Measurements from ENCODE around the gene RALGDS. TPM values are rescaled to one million over a fixed set of nuclear protein-coding genes. Genes with fewer than 3 reads are reported as not detected.

RALGDS gene
- total and polyA plus RNA-seq, 2 of the 4 experiments (the other 2 are of a cell fraction), result 13.1 to 36.9 TPM

- Histone ChIP-seq H3K79me1 (ENCODE audit: low read depth in 1 of 2, low read length in 2 of 2) (peaks cover 10 to 49% of the 10 kb centered on the region in 2 experiments), H3K4me2 (ENCODE audit: low read depth, low read length) (no peak overlapping the region), H3K18ac (ENCODE audit: low read depth, low read length) (no peak overlapping the region), H4K20me1 (ENCODE audit: insufficient read depth, low read length) (peaks cover 61% of the 10 kb centered on the region), H3K4ac (ENCODE audit: low read depth, low read length) (no peak overlapping the region), H3K27ac (ENCODE audit: insufficient read depth, low read length) (no peak overlapping the region), H2BK20ac (ENCODE audit: low read depth, low read length) (no peak overlapping the region), H2BK120ac (ENCODE audit: low read depth, low read length) (no peak overlapping the region), H3K14ac (replicated peaks; ENCODE audit: low read depth, low read length) (no peak overlapping the region), H3K9me1 (ENCODE audit: insufficient read depth, low read length) (peaks cover 15% of the 10 kb centered on the region; the same call in 1 of the 2 replicates), H2AK5ac (ENCODE audit: low read depth, low read length) (no peak overlapping the region), H3K36me3 (ENCODE audit: control insufficient read depth, insufficient read depth, low read length) (no peaks in the 10 kb centered on the region), H2BK5ac (ENCODE audit: low read depth, low read length, poor library complexity, severe bottlenecking) (no peak overlapping the region), H4K91ac (ENCODE audit: insufficient read depth, low read depth, low read length) (no peak overlapping the region), H3K23ac (ENCODE audit: low read depth, low read length) (no peak overlapping the region), H3K4me3 (ENCODE audit: insufficient read depth, low read depth, low read length) (no peak overlapping the region), H2AFZ (replicated peaks; ENCODE audit: low read length, poor library complexity) (peak overlapping the region; percentile 34), H3K9me3 (ENCODE audit: control insufficient read depth, insufficient read depth, low read length) (no peaks in the 10 kb centered on the region), H4K5ac (ENCODE audit: low read depth, low read length) (no peak overlapping the region), H2BK15ac (ENCODE audit: low read depth, low read length) (no peak overlapping the region), H2AK9ac (replicated peaks; ENCODE audit: low read depth, low read length, poor library complexity) (peak overlapping the region; percentile 62), H3K4me1 (ENCODE audit: control insufficient read depth, insufficient read depth, low read length) (peaks cover 19% of the 10 kb centered on the region), H4K8ac (ENCODE audit: low read depth in 2 of 2, low read length in 2 of 2) (no peak overlapping the region), H3K27me3 (ENCODE audit: control insufficient read depth, insufficient read depth, low read length) (no peaks in the 10 kb centered on the region), H3K56ac (ENCODE audit: extremely low read depth, insufficient read depth, low read length) (no peak overlapping the region), H3K9ac (ENCODE audit: low read depth, low read length) (no peak overlapping the region)
- intact Hi-C loops (cut with micrococcal nuclease), result no loop called here
- ATAC-seq (ENCODE audit: low read depth) (no peak), DNase-seq (no peak)
- WGBS, 2 experiments (ENCODE audit: extremely low coverage in 2 of 2, insufficient read length in 1 of 2), result 77% methylated on average over 2 of the region's 24 CpGs; no CpG with 5 or more reads in 1 of the 2 experiments
- dilution Hi-C loops (cut with HindIII; ENCODE audit: low sequenced_read_pairs, unreplicated experiment), result no loop called here
- BruUV-seq (replicated peaks), result no TSS peak
- ChIA-PET POLR2A (ENCODE audit: unreplicated experiment) (no interaction called here), CTCF (no interaction called here)
- in situ Hi-C loops (cut with MboI; ENCODE audit: low sequenced_read_pairs), result no loop called here
- no peak for TF ChIP-seq POLR2A (IDR thresholded peaks at IDR 0.05; ENCODE audit: low read depth, low read length)
- no peak for TF ChIP-seq BHLHE40 (IDR thresholded peaks at IDR 0.05; ENCODE audit: low read depth, low read length)
- TF ChIP-seq FOS (IDR thresholded peaks at IDR 0.05; ENCODE audit: low read depth, low read length), result no peak
- no peak for TF ChIP-seq SMC3 (IDR thresholded peaks at IDR 0.05; ENCODE audit: low read depth, low read length)
- no peak for TF ChIP-seq CHD1 (IDR thresholded peaks at IDR 0.05; ENCODE audit: low read depth, low read length)
- TF ChIP-seq RAD21 (IDR thresholded peaks at IDR 0.05; ENCODE audit: low read length), result no peak
- no peak for TF ChIP-seq CTCF (conservative IDR thresholded peaks at IDR 0.05; ENCODE audit: low read depth, low read length)
- no peak for TF ChIP-seq RFX5 (IDR thresholded peaks at IDR 0.05; ENCODE audit: low read depth, low read length)
- TF ChIP-seq MAZ (IDR thresholded peaks at IDR 0.05; ENCODE audit: borderline replicate concordance, low read depth, low read length), result no peak
- no peak for TF ChIP-seq USF2 (IDR thresholded peaks at IDR 0.05; ENCODE audit: low read depth, low read length)
- no peak for TF ChIP-seq ELK1 (IDR thresholded peaks at IDR 0.05; ENCODE audit: borderline replicate concordance, low read depth, low read length)
- no peak for TF ChIP-seq RCOR1 (IDR thresholded peaks at IDR 0.05; ENCODE audit: insufficient replicate concordance, low read length)
- no peak for TF ChIP-seq CEBPB (IDR thresholded peaks at IDR 0.05; ENCODE audit: low read depth, low read length)
- no peak for TF ChIP-seq MXI1 (IDR thresholded peaks at IDR 0.05; ENCODE audit: borderline replicate concordance, low read depth, low read length)
- TF ChIP-seq NFE2L2 (IDR thresholded peaks at IDR 0.05; ENCODE audit: low read depth, low read length), result no peak
These were observed 18.5 kb upstream of the RALGDS start for GRCh38 chr9:133139246-133140173.

Measured in IMR-90 (cell line).